D721Med (cell line): ENCODE measurements around the gene BRD8.

Experiments used
- DNase-seq: peaks from one replicate; pipeline ENCODE4 v3.0.0; 2011; ENCODE audit warnings: low spot score; ENCODE audit not compliant: insufficient read length
- FAIRE-seq: peaks from 2 replicates; lab custom pipeline; 2011; peaks lifted over from hg19 to GRCh38; lab: Jason Lieb, UNC
- CTCF ChIP-seq: IDR thresholded peaks from 2 replicates; pipeline ENCODE4 v1.5.1; 2012; ENCODE audit warnings: mild to moderate bottlenecking, control low read depth; ENCODE audit not compliant: insufficient read depth; ENCODE audit errors: missing control alignments

BRD8 gene

GRCh38 chr5:138139781-138140090, 38.7 kb downstream of the BRD8 start:
- DNase-seq: no peak
- no peak for FAIRE-seq
- no peak for TF ChIP-seq CTCF

- peak; percentile 62 for DNase-seq
- no peak for TF ChIP-seq CTCF
- FAIRE-seq: no peak
Measured at GRCh38 chr5:138138949-138139780, 39.3 kb downstream of the BRD8 start, which contains the start of gene NME5. Gene NME5, minus strand, starts transcription at chr5:138139428. Its CDS starts 648 bp downstream, at chr5:138138780.

GRCh38 chr5:138132543-138132942, 45.9 kb downstream of the BRD8 start:
- FAIRE-seq: no peak
- no peak for DNase-seq
- TF ChIP-seq CTCF: no peak

GRCh38 chr5:138129347-138129746, 49.1 kb downstream of the BRD8 start:
- DNase-seq (no peak), FAIRE-seq (no peak)
- TF ChIP-seq CTCF: no peak

- no peak for FAIRE-seq
- DNase-seq: no peak
- no peak for TF ChIP-seq CTCF
Measured at GRCh38 chr5:138128334-138128733, 50.1 kb downstream of the BRD8 start.

GRCh38 chr5:138115254-138115653, 63.2 kb downstream of the BRD8 start:
- no peak for DNase-seq
- peak; percentile 71 for FAIRE-seq
- no peak for TF ChIP-seq CTCF

GRCh38 chr5:138111937-138112336, 66.5 kb downstream of the BRD8 start:
- FAIRE-seq: no peak
- TF ChIP-seq CTCF: no peak
- DNase-seq: no peak
